HepG2 (cell line): ENCODE results near the gene BLMH. TPM values are rescaled to one million over a fixed set of nuclear protein-coding genes. Genes with fewer than 3 reads are reported as not detected.
A peak's percentile ranks its signal among the peaks of the same experiment; 100 is the strongest.

Experiments
- ATF2 ChIP-seq: sonication (generic); formaldehyde crosslinking; IDR thresholded peaks from 2 replicates; pipeline ENCODE4 v1.4.0; 2020; ENCODE audit warnings: missing genetic modification reagents
- FOSL2 ChIP-seq: sonication (generic); formaldehyde crosslinking; IDR thresholded peaks from 2 replicates; pipeline ENCODE4 v1.4.0; 2020; ENCODE audit warnings: missing genetic modification reagents
- GTF3A ChIP-seq: sonication (generic); formaldehyde crosslinking; conservative IDR thresholded peaks from 2 replicates; pipeline ENCODE4 v1.4.0; 2020; ENCODE audit warnings: mild to moderate bottlenecking, missing genetic modification reagents
- HNF1B ChIP-seq: sonication (generic); formaldehyde crosslinking; IDR thresholded peaks from 2 replicates; pipeline ENCODE4 v1.5.1; 2020; ENCODE audit warnings: mild to moderate bottlenecking, moderate library complexity, missing genetic modification reagents
- NFKBIZ ChIP-seq: IDR thresholded peaks from 2 replicates; pipeline ENCODE4 v1.6.1; 2018; ENCODE audit warnings: missing genetic modification reagents, missing compliant biosample characterization
- NR0B2 ChIP-seq: sonication (generic); formaldehyde crosslinking; IDR thresholded peaks from 2 replicates; pipeline ENCODE4 v1.4.0; 2020; ENCODE audit warnings: mild to moderate bottlenecking, missing genetic modification reagents
- NR2F1 ChIP-seq, 2 experiments: fragments of 450-650 bp in 1 of 2; formaldehyde crosslinking in 1 of 2; IDR thresholded peaks; 2 replicates each; pipeline versions ENCODE4 v1.5.0 to v1.6.1; 2016 to 2020; ENCODE audit warnings: mild to moderate bottlenecking in 1 of 2, missing compliant biosample characterization in 1 of 2, missing genetic modification reagents in 1 of 2, moderate library complexity in 1 of 2
- PRDM10 ChIP-seq: sonication (generic); formaldehyde crosslinking; IDR thresholded peaks from 2 replicates; pipeline ENCODE4 v1.4.0; 2020; ENCODE audit warnings: low read depth, missing genetic modification reagents
- SRSF9 ChIP-seq: fragments of 200-400 bp; formaldehyde crosslinking; IDR thresholded peaks from 2 replicates; pipeline ENCODE4 v1.6.1; 2018; ENCODE audit warnings: borderline replicate concordance, mild to moderate bottlenecking, low read depth, low read length; ENCODE audit not compliant: insufficient read depth, poor library complexity, severe bottlenecking
- TIGD3 ChIP-seq: sonication (generic); formaldehyde crosslinking; IDR thresholded peaks from 2 replicates; pipeline ENCODE4 v1.5.1; 2020; ENCODE audit warnings: mild to moderate bottlenecking, missing genetic modification reagents, borderline replicate concordance
- ZBTB43 ChIP-seq: sonication (generic); formaldehyde crosslinking; conservative IDR thresholded peaks from 2 replicates; pipeline ENCODE4 v1.4.0; 2020; ENCODE audit warnings: missing genetic modification reagents
- ZNF12 ChIP-seq: sonication (generic); formaldehyde crosslinking; IDR thresholded peaks from 2 replicates; pipeline ENCODE4 v1.5.0; 2020; ENCODE audit warnings: missing genetic modification reagents
- ZNF253 ChIP-seq: sonication (generic); formaldehyde crosslinking; IDR thresholded peaks from 2 replicates; pipeline ENCODE4 v1.8.0; 2022; ENCODE audit warnings: mild to moderate bottlenecking, missing genetic modification reagents, borderline replicate concordance
- ZNF296 ChIP-seq: sonication (generic); formaldehyde crosslinking; conservative IDR thresholded peaks from 2 replicates; pipeline ENCODE4 v1.5.0; 2020; ENCODE audit warnings: mild to moderate bottlenecking, missing genetic modification reagents
- ZNF343 ChIP-seq: sonication (generic); formaldehyde crosslinking; IDR thresholded peaks from 2 replicates; pipeline ENCODE4 v1.4.0; 2020; ENCODE audit warnings: mild to moderate bottlenecking, missing genetic modification reagents
- ZNF530 ChIP-seq: sonication (generic); formaldehyde crosslinking; IDR thresholded peaks from 2 replicates; pipeline ENCODE4 v1.5.0; 2020; ENCODE audit warnings: low read depth, mild to moderate bottlenecking, missing genetic modification reagents
- ZNF776 ChIP-seq: sonication (generic); formaldehyde crosslinking; IDR thresholded peaks from 2 replicates; pipeline ENCODE4 v1.4.0; 2020; ENCODE audit warnings: mild to moderate bottlenecking, missing genetic modification reagents
- ZSCAN22 ChIP-seq: sonication (generic); formaldehyde crosslinking; IDR thresholded peaks from 2 replicates; pipeline ENCODE4 v1.4.0; 2020; ENCODE audit warnings: mild to moderate bottlenecking, missing genetic modification reagents
- polyA plus RNA-seq, 8 experiments: library from polyadenylated mRNA; depleted of rRNA in 3 of 8; stranded (reverse) in 7 of 8; unstranded in 1 of 8; fragments of >200 nt; fragmentation: Illumina TruSeq in 4 of 8; extraction: Trizol in 4 of 8; gene quantifications; 2 replicates each; pipeline versions ENCODE4 v1.2.1 to v1.2.3, GENCODE V29; 2011 to 2016; ENCODE audit warnings: low read depth in 4 of 8, missing spikeins in 1 of 8, mixed read lengths in 1 of 8; ENCODE audit not compliant: insufficient read depth in 1 of 8
- total RNA-seq, 5 experiments: library from RNA; depleted of rRNA; stranded (reverse); fragments of >200 nt; fragmentation: Illumina TruSeq; extraction: Trizol; gene quantifications; 2 replicates each; pipeline ENCODE4 v1.2.3, GENCODE V29; 2016; ENCODE audit warnings: low read depth in 1 of 5

Gene BLMH
- total and polyA plus RNA-seq, 2 of the 13 experiments (the other 11 are each of a cell fraction or from before 2014, with no cell fraction given): 12.1 to 41.0 TPM

GRCh38 chr17:30291543-30292285 is at the start of gene BLMH (continued):
- TF ChIP-seq PRDM10 (CRISPR knock-in tag): 0 out of 2 replicates have a peak, but pooled peaks have one; percentile 15
- no peak for TF ChIP-seq SRSF9
- TF ChIP-seq GTF3A (CRISPR knock-in tag): no peak
- TF ChIP-seq ATF2 (CRISPR knock-in tag): 0 out of 2 replicates have a peak, but pooled peaks have one; percentile 24
- TF ChIP-seq ZBTB43: no peak; the same call in 1 of the 2 replicates
- TF ChIP-seq ZNF343 (CRISPR knock-in tag): no peak
- no peak for TF ChIP-seq NR2F1 (CRISPR knock-in tag; IDR thresholded peaks at IDR 0.05)
- no peak for TF ChIP-seq TIGD3 (CRISPR knock-in tag)
- no peak for TF ChIP-seq NFKBIZ (CRISPR knock-in tag)
- TF ChIP-seq ZNF530 (CRISPR knock-in tag): no peak
- peak; percentile 24; the same call in 1 of the 2 replicates for TF ChIP-seq HNF1B (CRISPR knock-in tag)
- TF ChIP-seq ZNF296: no peak
- TF ChIP-seq ZSCAN22 (CRISPR knock-in tag): no peak
- TF ChIP-seq FOSL2 (CRISPR knock-in tag): peak; percentile 71
- no peak; the same call in 1 of the 2 replicates for TF ChIP-seq ZNF776 (CRISPR knock-in tag)
- TF ChIP-seq ZNF12 (CRISPR knock-in tag): 0 out of 2 replicates have a peak, but pooled peaks have one; percentile 11
- TF ChIP-seq ZNF253 (CRISPR knock-in tag): no peak
- TF ChIP-seq NR0B2 (CRISPR knock-in tag): no peak
